ENCODE data around the gene GLMN.
"Not testable (repeated sequence)": the region's sequence is repeated elsewhere in the genome, so short reads cannot be mapped to it uniquely, and the experiment has no call there.

Gene GLMN

DNA sequence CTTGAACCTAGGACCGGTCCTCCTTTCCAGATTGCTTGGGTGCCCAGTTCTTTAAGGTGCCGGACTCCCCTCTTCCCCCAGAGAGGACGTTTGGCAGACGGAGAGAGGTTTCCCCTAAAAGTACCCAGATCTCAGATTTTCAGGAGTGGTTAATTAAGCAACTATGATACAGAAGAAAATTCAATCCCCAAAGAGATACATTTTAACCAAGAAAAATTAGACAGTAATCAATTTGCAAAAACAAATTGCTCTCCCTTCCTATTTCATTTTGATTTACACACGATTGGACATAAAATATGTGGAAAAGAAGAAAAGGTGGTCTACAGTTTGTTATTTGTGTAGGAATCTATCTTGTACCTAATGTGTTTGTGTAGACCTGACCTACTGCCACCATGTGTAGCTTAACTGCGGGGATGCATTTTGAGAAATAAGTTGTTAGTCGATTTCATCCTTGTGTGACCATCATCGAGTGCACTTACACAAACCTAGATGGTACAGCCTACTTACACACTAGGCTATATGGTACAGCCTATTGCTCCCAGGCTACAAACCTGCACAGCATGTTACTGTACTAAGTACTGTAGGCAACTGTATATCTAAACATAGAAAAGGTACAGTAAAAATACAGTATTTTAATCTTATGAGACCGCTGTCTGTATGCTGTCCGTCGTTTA lies 827 bp upstream of the GLMN start:
- no peak for DNase-seq

DNA sequence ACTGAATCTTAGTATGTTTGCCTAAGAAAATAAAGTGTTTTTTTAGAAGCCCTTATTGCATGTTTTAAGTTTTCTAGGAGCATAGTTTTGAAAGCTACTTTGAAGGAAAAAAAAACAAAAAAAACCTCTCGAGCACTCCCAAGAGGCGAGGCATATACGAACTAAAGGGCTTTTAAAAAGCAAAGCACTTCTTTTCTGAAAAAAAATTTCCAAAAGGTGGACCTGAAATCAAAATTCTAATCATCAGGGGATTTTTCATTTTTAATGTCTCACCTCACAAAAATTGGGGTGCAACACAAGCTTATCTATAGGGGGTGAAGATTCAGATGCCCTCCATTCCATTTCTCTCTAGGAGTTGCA lies 594 bp downstream of the GLMN start:
- no peak for DNase-seq

DNA sequence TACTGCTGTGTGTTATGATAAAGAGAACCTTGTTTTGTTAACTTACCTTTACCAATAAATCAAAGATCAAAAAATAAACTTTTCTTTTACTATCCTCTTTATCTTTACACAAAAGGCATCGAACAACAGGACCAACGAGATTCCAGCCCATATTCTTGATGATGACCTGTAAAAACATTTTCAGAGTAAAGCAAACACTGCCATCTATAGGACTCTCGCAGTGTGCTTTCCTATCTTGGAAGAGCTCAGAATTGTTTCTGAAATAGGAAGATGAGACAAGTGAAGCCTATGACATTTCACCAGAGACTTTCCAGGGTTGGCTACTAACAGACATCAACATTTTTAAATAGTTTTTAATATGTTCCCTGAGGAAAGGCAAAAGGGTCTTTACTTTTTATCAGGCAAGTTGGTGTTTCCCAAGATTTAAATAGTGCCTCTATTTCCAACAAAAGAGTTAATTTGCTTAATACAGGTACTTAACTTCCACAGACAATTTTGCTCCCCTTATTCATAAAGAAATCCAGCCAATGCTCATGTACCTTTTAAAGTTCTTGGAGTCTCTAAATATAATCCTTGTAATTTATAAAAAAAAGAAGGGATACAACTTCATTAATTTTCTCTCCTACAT lies 7.3 kb downstream of the GLMN start:
- DNase-seq: peak; percentile 32

DNA sequence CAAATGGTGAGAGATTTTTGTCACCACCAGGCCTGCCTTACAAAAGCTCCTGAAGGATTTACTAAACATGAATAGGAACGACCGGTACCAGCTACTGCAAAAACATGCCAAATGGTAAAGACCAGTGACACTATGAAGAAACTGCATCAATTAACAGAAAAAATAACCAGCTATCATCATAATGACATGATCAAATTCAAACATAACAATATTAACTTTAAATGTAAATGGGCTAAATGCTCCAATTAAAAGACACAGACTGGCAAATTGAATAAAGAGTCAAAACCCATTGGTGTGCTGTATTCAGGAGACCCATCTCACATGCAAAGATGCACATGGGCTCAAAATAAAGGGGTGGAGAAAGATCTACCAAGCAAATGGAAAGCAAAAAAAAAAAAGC lies 17.4 kb downstream of the GLMN start:
- DNase-seq: not testable (repeated sequence)

DNA sequence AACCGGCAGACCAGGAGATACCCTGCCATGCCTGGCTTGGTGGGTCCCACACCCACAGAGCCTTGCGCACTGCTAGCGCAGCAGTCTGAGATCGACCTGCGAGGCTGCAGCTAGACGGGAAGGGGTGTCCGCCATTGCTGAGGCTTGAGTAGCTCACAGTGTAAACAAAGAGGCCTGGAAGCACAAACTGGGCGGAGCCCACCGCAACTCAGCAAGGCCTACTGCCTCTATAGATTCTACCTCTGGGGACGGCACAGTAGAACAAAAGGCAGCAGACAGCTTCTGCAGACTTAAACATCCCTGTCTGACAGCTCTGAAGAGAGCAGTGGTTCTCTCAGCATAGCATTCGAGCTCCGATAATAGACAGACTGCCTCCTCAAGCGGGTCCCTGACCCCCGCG lies 19.0 kb downstream of the GLMN start:
- DNase-seq: not testable (repeated sequence)

DNA sequence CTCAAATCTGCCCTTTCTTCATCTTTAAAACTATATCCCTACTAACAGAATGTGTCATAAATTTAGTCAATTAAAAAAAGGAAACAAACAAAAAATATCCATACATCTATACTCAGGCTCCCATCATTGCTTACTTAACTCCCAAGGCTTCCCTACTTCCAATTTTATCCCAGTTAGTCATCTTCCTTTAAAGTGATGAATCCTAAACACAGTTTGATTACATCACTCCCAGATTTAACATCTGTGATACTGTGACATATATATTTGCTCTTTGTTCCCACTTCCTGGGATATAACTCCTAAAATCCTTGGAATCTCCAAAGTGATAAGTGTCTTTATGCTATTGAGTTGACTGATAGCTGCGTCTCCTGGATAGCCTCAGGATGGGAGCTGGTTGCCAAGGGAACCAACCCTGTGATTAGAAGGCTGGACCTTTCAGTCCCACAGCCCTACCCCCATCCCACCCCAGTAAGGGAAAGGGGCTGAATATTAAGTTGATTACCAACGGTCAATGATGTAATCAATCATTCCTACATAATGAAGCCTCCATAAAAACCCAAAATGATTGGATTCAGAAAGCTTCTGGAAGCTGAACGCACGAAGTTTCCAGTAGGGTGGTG lies 21.6 kb downstream of the GLMN start:
- DNase-seq: no peak

DNA sequence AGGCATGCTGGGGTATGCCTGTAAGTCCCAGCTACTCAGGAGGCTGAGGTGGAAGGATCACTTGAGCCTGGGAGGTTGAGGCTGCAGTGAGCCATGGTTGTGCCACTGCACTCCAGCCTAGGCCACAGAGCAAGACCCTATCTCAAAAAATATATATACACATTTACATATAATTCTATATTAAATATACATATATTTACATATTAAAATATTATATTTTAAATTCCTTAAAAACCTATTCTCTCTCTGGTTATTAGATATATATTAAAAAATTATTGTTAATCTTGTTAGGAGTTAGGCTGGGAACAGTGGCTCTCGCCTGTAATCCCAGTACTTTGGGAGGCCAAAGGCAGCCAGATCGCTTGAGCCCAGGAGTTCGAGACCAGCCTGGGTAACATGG lies 22.7 kb downstream of the GLMN start:
- DNase-seq: no peak

DNA sequence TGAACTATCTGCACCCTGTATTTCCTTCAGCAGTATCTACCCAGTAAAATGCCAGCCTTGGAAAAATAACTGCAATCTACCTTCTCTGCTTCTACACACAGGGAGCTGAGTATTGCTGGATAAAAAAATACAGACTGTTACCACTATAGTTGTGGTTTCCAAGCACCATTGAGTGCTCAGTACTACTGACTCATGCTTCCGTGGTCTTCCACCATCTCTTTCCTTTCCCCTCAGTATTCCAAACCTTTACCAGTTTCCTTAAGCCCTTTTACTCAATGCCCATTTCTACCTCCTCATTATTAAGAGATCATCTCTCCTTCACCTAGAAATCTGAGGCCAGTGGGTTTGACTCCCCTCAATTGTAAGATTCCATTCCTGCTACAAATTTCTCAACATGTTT lies 23.8 kb downstream of the GLMN start:
- no peak for DNase-seq

DNA sequence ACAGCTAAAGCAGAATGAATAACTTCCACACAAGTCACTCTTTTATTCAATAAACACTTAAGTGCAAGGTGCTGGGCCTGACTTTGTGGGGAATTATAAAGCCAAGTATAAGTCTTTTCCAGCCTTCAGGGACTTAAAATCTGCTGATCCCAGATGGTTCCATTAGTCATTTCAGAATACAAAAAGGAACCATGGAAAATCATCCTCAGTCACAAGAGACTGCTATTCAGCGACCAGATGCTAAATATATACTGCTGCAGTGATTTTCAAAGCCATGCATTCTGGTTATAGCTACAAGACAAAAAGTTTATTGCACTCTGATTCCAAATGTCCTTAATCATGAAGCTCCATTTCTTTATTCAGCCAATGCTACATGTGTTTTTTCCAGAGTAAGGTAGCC lies 25.7 kb downstream of the GLMN start:
- DNase-seq: no peak

DNA sequence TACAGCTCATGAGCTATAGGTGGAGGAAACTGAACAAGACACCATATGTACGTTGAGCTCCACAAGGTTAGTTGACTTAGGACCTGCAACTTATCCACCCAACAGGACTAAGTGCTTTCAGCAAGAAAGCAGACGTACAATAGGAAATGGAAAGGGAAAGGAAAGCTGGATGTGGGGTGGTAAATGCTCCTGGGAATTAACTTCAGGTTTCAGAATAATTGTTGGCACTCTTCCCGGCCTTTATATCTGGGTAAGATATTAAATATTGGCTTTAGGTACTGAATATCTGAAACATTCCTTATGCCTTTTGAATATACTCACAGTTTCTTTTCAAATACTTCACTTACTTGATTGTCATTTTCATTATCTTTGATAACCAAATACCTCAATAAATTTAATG lies 36.3 kb downstream of the GLMN start:
- DNase-seq: no peak

DNA sequence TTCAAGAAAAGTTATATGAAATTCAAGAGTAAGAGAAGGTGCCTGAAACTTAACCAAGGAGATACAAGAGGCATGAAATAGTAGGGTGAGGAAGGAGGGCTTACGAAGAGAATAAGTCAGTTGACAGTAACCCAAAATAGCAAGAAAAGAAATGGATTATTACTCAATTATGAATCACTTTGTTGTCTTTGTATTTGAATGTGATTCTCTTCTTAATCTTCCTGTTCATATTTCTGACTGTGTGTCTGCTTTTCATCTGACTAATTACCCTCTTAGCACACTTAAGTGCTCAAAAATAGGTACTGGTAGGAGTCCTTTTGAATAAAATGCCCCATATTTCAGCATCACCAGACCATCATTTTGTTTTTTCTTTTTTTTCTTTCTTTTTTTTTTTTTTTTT lies 39.4 kb downstream of the GLMN start:
- DNase-seq: no peak

DNA sequence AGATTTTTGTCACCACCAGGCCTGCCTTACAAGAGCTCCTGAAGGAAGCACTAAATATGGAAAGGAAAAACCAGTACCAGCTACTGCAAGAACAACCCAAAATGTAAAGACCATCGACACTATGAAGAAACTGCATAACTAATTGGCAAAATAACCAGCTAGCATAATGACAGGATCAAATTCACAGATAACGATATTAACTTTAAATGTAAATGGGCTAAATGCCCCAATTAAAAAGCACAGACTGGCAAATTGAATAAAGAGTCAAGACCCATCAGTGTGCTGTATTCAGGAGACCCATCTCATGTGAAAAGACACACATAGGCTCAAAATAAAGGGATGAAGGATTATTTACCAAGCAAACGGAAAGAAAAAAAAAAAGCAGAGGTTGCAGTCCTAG lies 44.1 kb downstream of the GLMN start:
- DNase-seq: not testable (repeated sequence)

DNA sequence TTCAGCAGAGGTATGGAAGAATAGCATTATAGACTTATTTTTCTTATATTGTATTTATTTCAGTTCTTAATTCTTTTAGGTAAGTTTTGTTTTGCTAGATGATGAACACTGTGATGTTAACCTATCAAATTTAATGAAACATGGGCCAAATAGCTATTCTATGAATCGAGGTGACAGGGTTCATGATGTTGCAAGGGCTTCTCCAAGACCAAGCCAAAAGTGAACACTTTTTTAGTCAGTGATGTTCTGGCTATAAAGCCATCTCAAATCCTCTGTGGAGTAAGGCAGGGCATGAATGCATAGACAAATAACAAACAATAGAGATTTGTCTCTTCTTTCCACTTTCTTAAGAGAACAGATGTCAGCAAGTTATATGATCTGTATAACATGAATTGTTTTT lies 54.4 kb downstream of the GLMN start:
- DNase-seq: no peak

DNA sequence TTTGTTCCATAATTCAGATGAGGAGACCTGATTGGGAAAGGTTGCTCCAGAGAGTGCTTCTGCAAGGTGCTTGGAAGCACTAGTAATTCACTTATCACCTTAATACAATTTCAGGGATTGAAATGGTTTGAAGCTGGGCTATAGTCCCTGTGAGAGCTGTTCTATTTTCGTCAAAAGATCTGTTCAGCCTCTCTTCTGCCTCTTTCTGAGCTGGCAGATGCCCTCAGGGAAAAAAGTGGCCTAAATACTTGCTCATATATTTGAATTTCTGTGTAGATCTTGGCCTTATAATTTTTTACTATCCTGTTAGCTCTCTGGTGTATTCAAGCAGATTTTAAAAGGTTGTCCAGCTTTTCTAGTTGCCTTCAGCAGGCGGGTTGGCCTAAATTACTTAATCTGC lies 58.8 kb downstream of the GLMN start:
- no peak for DNase-seq

DNA sequence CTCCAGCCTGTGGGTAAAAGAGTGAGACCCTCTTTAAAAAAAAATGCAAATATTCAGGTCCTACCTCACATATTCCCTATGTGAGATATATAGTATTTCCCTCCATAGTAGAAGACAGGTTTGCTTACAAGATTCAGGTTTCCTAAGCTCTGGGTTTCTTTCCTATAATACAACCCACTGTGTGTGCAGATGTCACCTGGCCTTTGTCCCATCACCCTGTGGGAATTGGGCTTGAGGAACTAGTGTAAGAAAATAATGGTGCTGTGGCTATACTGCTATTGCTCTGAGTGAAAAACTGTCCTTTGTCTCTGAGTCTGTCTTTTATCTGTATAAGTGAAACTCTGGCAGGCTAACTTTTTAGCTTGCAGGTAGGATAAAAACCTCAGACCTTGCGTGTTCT lies 68.1 kb downstream of the GLMN start:
- DNase-seq: no peak

DNA sequence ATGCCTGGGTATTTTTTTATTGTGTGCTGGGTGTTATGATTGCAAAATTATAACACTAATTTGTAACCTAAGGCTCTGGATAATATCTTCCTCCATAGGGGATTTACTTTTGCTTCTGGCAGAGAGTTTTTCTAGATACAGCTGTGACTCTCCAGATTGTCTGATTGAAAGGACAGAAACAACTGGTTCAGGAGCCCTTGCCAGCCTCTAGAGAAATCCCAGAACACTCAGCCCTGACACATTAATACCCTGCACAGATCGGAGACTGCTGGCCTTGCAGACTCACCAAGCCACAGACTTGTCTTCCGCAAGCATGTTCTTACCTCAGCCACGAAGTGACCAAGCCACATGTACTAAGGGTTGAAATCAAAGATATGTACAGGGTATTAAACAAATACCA lies 70.4 kb downstream of the GLMN start:
- DNase-seq: no peak

DNA sequence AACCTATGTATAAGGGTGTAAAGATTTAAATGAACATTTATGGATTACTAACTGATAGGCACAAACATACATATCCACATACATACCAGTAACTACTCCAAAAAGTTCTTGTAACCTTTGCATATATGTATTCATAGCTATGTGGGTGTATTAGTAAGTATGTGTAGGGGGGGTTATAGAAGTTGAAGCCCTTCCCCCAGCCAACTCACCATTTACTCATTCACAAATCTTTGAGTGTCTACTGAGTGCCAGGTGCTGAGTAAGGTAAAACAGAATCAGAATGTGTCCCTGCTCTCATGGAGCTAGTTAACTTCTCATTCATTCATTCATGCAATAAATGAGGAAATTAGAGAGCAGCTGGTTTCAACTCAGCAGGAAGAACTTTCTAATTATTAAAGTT lies 79.8 kb downstream of the GLMN start:
- no peak for DNase-seq

DNA sequence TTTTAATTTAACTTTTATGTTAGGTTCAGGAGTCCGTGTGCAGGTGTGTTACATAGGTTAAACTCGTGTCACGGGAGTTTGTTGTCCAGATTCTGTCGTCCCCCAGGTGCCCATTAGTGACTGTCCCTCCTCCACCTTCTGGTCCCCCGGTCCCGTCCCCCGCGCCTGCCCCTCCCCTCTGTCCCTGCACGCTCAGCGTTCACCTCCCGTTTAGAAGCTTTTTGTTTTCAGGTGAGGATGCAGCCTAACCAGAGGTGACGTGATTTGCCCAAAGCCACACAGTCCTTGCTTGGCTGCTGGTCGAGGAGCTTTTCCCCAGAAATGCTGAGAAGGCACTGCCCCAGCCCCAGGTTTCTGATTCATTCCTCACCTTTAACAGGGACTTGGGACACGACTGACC lies 80.2 kb downstream of the GLMN start:
- no peak for DNase-seq

DNA sequence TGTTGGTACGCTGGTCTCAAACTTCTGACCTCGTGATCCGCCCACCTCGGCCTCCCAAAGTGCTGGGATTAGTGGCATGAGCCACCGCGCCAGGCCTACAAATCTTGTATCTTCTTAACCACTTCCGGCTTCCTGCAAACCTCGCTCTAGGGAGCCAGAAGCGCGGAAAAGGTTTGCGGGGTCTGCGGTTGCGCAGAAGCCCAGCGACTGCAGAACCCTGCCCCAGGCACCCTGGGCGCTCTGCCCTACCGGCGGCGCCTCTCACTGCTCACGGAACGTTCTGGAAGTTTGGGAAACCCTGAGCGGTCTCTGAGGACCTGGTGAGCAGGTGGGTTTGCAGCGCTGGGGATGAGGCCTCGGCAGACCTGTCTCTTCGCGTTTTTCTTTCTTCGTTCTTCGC lies 81.1 kb downstream of the GLMN start, which contains the start of gene C1orf146:
Gene C1orf146 (plus strand): TSS at position 195 of the 400 bp plus-strand sequence. CDS start 13,506 bp downstream, outside the sequence.
- no peak for DNase-seq

DNA sequence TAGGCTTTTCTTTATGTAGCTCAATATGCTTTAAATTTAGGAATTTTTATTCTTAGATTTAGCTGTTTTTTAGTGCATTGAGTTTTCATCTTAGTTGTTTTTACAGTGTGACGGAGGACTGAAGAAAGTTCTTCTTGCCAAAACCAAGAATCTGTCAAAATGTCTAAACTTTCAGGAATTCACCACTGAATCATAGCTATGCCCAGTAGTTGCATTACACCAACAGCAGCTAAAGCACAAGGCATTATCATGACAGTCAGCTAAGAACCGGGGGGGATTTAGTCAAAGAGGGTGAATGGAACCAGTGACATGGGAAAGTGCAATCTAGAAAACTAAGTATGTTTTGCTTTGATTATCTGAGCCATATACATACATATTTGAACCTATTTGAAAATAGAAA lies 87.6 kb downstream of the GLMN start:
- DNase-seq: no peak

DNA sequence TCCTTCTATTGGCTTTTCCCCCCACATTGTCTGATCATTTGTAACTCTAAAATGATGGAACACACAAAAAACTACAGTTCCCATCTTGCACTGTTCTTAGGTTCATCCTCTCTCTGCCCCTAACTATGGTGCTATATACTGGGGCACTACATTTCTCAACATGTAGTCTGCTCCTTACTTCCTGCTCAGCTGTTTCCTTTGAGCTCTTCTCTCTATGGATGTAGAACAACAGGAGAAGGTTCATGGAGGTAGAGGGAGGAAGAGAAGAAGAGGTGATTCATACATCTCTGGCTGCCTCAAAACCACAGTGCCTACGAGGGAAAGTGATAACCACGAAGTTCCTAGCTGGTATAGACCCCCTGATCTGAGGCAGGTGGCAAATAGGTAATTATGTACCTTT lies 88.1 kb downstream of the GLMN start:
- DNase-seq: no peak

DNA sequence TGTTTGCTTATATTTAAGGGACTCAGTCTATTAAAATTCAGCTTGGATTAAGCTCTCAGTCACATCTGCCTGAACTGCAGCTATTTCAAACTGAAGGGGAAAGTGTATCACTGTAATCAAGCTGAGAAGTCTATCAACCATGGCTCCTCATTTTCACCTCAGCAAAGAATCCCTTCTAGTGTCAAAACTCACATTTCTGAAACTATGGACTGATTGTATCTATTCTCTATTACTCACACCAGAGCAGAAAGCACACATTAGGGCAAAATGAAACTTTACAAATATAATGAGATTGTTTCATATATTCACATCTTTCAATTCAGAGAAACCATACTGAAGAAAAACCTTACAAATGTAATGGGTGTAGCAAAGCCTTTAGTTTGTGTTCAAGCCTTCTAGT lies 95.7 kb downstream of the GLMN start:
- DNase-seq: no peak

DNA sequence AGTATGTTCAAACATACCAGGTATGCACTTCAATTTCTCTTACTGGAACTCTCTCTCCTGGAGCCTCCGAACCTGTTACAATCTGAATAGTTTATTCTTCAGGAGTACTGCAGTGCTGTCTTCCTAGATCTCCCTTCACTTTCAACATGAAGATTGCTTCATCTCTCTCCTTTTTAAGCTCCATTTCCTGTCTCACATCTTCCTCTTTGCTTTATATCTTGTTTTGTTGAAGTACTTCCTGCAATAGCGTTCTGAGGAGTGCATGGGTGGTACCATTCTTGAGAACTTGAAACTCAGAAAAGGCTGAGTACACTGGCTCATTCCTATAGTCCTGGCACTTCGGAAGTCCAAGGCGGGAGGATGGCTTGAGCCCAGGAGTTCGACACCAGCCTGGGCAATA lies 96.8 kb downstream of the GLMN start:
- peak; percentile 38 for DNase-seq
